Central memory CD4-positive, alpha-beta T cell (primary cell): ENCODE data around the gene CYP8B1.
"Not testable (repeated sequence)": the region's sequence is repeated elsewhere in the genome, so short reads cannot be mapped to it uniquely, and the experiment has no call there.

Experiments
- DNase-seq: peaks from one replicate; pipeline ENCODE4 v3.0.0; 2022

Gene CYP8B1

DNA sequence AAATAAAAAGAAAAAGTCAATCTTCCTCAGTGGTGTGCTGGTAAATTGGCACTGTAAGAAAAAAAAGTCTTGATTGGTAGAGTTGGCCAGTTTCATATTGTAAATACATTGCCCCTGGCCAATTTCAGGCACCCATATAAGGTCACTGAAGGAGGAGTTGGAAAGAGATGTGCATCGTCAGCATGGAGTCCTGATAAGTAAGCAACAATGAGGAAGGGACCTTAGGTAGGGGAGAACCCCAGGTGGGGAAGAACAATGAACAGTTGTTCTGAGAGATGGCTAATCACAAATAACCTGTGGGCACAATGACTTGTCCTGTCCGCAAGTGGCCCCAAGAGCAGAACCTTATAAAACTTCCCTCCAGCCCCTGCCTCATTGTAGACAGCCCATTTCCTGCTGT lies 8.6 kb upstream of the CYP8B1 start:
- DNase-seq: no peak

DNA sequence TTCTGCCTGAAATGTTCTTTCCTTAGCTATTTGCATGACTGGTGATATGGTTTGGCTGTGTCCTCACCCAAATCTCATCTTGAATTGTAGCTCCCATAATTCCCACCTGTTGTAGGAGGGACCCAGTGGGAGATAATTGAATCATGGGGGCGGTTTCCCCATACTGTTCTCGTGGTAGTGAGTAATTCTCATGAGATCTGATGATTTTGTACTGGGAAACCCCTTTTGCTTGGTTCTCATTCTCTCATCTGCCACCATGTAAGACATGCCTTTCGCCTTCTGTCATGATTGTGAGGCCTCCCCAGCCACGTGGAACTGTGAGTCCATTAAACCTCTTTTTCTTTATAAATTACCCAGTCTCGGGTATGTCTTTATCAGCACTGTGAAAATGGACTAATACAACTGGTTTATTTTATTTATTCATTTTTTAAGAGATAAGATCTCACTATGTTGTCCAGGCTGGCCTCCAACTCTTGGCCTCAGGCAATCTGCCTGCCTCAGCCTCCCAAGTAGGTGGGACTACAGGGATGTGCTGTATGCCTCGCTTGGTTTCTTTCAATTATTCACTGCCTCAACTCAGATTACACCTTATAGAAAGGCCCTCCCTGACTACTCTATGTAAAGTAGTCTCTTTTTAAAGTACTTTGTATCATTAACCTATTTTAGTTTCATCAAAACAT lies 7.7 kb upstream of the CYP8B1 start:
- DNase-seq: not testable (repeated sequence)

DNA sequence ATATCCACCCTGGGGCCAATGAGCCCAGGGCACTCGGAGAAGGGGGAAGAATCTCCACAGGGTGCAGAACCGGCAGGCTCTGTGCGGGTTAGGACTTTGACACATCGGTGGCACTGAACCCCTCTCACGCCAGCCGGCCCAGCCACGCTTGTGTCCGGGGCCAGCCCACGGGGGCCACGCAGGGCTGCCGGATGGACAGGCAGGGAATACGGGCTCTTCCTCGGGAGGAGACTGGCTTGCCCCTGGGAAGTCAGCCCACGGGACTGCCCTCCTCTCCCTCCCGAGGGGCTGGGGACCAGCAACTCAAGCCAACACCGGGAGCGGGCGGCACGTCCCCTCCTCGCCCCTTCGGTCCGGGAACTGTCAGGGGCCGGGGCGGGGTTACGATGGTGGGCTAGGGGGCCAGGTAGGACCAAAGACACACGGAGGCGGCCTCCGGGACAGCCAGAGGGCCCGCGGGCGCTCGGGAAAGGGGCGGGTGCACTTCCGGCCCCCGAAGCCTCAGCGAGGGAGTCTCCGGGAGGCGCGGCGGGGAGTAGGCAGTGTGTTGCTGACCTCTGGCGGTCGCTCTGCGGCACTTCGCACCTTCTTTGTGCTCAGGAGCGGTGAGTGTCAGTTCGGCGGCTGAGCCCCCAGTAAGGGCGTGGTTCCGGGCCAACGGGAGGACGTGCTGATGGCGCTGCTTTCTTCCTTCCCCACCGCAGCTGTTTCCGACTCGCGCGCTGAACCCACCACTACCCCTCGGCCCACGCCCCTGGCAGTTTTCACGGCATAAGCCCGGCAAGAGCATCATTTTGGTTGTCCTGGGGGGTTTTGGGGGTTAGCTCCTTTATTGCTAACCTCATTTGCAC lies 5.1 kb upstream of the CYP8B1 start:
- peak; percentile 83 for DNase-seq

DNA sequence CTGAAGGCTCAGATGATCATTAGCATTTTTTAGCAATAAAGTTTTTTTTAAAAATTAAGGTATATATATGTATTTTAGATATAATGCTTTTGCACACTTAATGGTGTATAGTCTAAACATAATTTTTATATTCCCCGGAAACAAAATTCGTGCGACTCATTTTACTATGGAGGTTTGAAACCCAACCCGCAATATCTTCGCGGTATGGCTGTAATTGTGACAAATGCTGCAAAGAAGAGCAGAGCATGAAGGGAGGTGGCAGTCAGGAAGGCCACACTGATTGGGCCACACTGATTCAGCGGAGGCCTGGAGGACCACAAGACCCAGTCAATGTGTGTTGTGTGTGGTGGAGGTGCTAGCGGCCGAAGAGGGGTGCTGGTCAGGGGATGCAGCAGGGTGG lies 4.5 kb upstream of the CYP8B1 start:
- DNase-seq: no peak

DNA sequence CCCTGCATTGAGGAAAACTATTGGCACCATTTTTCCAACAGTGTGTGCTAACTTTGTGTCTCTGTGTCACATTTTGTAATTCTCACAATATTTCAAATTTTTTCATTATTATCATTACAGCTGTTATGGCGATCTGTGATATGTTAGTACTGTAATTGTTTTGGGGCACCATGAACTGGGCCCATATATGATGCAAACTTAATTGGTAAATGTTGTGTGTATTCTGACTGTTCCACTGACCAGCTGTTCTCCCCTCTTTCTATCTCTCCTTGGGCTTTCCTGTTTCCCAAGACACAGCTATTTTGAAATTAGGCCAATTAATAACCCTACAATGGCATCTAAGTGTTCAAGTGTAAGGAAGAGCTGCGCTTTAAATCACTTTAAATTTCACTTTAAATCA lies 2.2 kb upstream of the CYP8B1 start:
- no peak for DNase-seq

DNA sequence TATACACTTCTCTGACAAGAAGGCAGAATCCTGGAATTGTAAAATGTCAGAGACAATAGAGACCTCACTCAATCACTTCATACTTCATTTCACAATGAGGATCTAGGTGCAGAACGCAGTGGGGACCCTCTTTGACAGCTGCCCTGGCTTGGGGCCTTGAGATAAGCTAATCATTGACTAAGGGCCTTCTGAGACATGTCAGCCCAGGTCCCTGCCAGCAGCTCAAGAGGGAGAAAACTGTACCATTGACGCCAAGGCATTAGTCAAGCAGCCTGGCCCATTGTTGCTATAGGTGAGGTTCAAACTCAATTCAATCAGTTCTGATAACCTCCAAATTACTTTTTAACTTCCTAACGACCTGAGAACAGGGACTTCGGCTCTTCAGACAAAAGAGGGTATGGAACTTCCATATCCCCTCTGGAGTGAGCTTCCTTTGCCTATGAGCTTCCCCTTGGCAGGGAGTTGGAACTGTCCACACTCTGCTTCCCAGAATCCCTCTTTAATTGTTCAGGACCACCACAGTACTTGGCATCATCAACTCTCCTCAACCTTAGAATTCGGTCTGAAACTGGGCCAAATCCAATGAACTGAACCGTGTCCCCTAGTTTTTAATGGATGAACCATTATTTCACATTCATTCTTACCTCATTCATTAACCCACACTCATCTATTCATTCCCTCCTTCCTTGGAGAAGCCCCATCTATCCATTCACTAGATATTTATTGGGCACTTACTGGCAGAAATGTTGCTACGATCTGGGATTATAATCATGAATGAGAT lies 1.5 kb upstream of the CYP8B1 start:
- no peak for DNase-seq

DNA sequence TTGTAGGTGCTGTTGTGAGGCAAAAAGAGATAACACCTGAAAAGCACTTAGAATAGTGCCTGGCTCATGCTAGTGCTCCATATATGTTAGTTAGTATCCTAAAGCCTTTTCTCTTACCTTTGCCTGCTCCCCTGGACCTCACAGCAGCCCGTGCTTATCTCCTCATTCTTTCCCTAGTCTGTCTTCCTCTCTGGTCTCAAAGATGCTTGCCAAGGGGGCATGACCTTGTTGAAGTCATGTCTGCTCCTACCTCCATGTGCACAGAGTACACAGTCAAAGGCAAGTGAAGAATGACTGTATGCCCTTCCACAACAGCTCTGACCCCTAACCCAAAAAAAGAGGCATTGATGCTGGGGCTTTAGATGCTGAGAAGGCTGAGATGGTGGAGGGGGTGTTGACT lies 722 bp upstream of the CYP8B1 start:
- DNase-seq: no peak

DNA sequence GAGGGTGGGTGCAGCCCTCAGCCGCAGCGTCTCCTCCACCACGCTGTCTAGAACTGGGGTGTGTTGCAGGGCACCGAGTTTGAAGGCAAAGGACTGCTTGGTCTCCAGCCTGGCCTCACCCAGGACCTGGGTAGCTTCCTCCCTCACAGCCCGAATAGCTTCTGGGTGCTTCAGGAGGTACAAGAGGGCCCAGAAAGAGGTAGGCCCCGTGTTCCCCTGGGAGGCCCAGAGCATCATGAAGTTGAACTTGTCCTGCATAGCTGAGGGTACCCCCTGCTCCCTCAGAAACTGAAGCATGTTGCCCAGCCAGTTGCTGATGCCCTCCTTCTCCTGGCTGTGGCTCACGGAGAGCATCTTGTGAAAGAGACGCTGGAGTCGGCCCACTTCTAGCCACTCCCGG lies 930 bp downstream of the CYP8B1 start:
- DNase-seq: no peak

DNA sequence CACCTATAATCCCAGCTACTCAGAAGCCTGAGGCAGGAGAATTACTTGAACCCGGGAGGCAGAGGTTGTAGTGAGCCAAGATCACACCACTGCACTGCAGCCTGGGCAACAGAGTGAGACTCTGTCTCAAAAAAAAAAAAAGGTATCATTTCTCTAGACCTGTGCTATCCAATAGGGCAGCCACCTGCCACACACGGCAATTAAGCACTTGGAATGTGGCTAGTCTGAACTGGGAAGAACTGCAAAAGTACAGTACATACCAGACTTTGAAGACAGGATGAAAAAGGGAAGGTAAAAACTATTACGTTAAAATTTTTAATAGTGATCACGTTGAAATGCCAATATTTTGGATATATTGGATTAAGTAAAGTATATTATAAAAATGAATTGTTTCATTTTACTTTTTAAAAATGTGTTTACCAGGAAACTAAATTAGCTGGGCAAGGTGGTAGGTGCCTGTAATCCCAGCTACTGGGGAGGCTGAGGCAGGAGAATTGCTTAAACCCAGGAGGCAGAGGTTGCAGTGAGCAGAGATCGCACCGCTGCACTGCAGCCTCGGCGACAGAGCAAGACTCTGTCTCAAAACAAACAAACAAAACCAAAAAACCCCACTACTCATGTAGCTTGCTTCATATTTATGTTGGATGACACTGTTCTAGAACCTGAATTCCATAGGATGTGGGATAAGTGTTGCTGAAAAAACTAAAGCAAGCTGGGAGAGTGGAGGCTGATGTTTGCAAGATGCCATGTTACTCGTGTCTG lies 2.3 kb downstream of the CYP8B1 start:
- DNase-seq: no peak

DNA sequence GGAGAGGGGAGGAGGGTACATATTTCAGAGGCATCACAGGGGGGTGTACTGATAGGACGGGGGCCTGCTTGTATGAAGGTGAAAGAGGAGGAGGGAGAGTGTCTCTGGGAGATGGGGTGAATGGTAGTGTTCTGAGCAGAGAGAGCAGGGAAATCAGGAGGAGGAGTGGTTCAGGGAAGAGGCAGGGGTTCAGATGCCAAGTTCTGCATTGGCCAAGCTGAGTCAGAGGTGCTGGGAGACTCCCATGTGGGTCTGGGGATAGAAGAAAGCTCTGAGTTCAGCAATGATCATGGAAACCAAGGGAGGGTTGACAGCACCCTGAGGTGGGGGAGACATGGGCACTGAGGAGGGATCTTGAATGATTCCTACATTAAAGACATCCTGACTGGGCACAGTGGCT lies 3.0 kb downstream of the CYP8B1 start:
- no peak for DNase-seq

DNA sequence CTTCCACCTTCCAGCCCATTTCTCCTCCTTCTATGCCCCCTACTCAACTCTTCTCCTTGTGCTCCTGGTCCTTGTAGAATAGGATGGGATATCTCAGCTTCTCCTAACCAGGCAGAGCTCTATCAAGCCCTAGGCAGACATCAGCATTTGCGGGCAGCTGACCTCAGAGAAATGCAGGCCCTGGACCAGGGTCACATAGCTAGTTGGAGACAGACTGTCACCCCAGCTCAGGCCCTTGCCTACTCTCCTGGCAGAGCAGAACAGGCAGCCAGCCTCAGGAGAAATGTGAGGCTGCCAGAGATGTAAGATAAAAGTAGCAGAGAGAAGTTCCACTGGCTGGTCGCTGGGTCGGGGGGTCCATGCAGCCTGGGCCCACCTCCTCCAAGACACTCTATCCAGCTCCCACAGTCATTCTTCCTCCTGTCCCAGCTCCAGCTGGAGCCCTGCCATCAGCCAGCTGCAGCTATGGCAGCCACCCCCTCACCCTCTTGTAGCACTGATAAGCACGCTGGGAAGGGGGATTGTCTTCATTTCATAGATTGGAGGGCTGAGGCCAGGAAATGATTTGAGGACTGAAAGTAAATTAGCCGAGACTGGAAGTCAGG lies 4.0 kb downstream of the CYP8B1 start:
- no peak for DNase-seq

DNA sequence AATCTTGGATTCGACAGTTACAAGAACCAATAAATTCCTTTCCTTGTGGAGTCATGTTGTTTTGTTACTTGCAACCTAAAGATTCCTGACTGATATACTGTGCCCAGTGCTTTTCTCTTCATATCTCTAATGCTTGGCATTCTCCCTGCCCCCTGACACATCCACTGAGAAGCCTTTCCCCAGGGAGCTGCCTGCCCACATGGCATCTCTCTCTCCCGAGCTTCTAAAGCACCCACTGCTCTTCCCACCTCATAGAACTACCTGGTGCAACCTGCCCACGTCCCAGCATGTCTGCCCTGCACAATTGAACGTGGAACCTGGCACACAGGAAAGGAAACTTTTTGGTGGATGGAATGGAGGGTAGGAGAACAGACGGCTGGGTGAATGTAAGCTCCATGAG lies 6.8 kb downstream of the CYP8B1 start:
- DNase-seq: no peak

DNA sequence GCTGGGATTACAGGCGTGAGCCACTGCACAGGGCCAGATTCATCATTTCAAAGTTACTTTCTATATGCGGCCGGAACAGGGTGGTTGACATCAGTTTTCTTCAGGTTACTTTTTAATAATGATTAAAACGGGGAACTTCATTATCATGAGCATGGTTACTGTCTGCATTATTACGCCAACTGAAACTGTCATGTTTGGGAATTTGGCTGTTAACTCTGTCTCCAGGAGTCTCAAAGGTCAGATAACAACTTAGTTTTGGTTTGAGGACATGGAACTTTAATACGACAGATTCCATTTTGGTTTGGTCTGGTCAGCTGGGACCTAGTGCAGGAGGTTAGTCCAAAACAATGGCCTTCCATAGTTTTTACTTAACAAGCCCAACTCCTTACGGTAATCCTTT lies 8.5 kb downstream of the CYP8B1 start:
- no peak for DNase-seq

DNA sequence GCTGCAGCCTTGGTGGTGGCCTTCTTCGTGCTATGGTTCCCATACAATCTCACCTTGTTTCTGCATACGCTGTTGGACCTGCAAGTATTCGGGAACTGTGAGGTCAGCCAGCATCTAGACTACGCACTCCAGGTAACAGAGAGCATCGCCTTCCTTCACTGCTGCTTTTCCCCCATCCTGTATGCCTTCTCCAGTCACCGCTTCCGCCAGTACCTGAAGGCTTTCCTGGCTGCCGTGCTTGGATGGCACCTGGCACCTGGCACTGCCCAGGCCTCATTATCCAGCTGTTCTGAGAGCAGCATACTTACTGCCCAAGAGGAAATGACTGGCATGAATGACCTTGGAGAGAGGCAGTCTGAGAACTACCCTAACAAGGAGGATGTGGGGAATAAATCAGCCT lies 10.4 kb downstream of the CYP8B1 start:
- no peak for DNase-seq

DNA sequence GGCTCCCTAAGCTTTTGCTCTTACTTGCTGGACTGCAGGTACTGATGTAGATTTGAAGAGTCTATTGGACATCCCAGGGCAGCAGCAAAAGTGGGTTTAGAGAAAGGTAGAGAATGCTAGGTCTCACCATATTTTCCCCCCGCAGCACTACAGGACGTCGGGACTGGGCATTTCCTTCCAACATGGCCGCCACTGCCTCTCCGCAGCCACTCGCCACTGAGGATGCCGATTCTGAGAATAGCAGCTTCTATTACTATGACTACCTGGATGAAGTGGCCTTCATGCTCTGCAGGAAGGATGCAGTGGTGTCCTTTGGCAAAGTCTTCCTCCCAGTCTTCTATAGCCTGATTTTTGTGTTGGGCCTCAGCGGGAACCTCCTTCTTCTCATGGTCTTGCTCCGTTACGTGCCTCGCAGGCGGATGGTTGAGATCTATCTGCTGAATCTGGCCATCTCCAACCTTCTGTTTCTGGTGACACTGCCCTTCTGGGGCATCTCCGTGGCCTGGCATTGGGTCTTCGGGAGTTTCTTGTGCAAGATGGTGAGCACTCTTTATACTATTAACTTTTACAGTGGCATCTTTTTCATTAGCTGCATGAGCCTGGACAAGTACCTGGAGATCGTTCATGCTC lies 11.2 kb downstream of the CYP8B1 start:
- DNase-seq: no peak

DNA sequence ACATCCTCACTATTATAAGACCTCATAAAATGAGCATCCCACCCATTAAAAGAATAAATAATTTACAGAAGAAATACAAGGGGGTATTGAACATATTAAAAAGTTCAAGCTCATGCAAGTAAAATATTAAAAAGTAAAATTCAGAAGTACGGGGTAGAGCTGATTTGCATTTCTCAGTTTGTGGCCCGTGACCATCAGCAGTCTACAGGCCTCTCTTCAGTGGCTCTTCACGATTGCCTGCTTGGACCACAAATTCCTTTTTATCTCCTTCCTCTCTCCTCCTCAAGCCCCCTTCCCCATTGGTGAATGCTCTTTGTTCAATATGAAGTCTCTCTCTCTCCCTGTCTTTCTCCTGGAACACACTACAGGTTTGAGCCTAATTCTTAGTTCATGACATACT lies 19.1 kb downstream of the CYP8B1 start:
- DNase-seq: no peak

DNA sequence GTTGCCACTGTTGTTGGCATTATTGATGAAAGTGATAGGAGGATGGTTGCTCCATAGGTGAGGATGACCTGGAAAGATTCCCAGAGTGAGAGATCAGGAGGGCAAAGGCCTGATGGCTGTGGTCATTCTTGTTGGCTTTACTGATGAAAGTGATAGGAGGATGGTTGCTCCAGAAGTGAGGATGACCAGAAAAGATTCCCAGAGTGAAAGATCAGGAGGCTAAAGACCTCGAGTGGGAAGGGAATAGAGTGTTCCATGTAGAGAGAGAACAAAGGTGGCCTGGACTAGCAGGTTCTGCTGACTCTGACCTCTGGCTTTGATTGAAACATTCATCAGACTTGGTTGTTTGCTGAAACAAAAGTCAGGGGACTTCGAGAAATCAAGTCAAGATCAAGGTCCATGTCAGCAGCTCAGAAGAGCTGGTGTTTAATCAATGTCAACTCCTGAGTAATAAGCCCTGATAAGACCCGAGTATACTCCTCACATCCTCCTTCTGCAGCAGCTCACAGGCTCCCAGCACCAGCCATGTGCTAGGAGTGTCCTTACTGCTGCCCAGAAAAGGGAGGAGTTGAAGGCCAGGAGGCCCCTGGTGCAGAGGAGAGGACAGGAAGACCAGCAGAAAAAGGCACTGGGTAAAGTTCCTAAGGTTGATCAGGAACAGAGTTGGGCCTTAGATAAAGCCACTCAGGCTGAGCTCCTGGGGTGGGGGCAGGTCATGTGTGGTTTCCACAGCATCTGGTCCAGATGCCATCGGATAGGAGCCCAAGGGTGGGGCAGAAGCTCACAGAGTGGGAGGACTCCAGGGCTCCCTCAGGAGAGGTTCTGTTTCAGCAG lies 19.9 kb downstream of the CYP8B1 start:
- DNase-seq: no peak

DNA sequence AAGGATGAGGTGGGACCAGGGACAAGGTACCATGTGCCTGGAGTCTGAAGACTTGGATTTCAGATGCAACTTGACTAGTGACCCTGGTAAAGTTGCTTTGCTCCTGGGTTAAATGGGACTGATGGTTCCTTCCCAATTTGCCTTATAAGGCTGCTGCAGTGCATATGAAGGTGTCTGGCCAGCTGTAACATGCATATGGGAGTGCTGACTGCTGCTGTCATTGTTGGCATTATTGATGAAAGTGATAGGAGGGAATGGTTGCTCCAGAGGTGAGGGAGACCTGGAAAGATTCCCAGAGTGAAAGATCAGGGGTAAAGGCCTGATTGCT lies 20.5 kb downstream of the CYP8B1 start:
- no peak for DNase-seq

DNA sequence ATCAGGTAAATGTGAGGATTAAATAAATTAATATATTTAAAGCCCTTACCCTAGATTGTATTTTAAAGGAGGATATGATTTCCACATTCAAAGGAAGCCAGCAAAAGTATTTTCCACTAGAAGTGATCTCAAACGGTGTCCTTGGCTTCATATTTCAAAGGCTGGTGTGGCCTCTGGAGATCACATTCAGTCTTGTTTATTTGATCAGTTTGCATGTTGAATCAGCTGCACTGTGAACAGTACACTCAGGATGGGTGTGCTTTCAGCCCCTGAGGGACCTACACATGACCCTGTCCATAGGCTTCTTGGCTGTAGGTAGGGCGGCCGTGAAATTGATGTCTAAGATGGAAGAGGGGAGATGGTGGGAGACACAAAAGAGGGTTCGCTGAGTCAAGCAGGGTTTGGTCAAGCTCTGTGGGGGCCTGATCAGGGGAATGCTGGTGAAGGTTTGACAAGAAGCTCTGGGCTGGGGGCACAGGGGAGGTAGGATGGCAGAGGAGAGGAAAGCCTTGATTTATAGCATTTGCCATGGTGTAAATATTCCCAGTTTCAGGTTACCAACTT lies 21.9 kb downstream of the CYP8B1 start:
- DNase-seq: no peak

DNA sequence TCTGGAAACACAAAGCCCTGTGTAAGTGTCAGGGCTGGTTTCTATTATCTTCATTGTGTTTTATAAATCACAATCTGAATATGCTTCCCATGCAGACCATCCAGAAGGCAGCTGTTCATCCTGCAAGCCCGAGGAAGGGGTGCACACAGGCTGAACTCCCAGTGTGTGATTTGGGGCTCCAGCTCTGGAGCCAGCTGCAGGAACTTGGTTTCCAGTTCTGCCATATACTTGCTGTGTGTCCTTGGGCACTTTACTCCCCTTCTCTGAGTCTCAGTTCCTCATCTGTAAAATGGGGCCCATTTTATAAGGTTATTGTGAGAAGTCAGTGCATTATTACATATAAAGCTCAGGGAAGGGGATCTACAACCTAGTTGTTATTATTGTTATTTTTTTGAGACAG lies 22.6 kb downstream of the CYP8B1 start:
- no peak for DNase-seq

DNA sequence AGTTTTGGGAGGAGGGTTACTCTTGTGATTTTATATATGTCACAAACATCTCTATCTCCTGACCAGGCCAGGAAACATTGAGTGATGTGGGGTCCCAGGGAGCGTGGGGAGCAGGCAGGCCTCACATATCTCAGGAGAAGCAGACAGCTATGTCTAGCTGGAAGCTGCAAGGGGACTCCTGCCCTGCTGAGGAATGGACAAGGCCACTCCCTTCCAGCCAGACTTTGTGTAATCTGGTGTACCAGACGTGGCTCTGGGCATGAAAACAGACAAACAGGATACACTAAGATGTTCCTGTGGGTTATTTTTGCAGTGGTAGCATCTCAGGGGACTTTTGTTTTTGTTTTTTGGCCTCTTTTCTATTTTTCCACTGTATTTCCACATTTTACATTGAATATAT lies 23.2 kb downstream of the CYP8B1 start:
- no peak for DNase-seq
